HEK293 (cell line): Measurements from ENCODE around the gene CACNA1C.

Experiments used
- CTCF ChIA-PET: fragments of 350-600 bp; formaldehyde crosslinking; extraction: SDS; loops from one replicate; lab custom pipeline; 2021; ENCODE audit warnings: antibody characterized with exemption; lab: Yijun Ruan, JAX
- POLR2A ChIA-PET: fragments of 300-600 bp; formaldehyde crosslinking; extraction: SDS; loops from one replicate; lab custom pipeline; 2020; ENCODE audit warnings: antibody characterized with exemption, inconsistent platforms; lab: Yijun Ruan, JAX
- H3K27ac ChIP-seq: fragments of 200-500 bp; sonication (Bioruptor generic); 2 replicates; pipeline ENCODE4 v1.5.1; 2014; ENCODE audit warnings: low read depth, low read length, control low read depth, inconsistent platforms; ENCODE audit errors: extremely low read depth
- H3K36me3 ChIP-seq, 2 experiments: fragments of 200-500 bp in 1 of 2; sonication (Bioruptor generic) in 1 of 2; 1 replicate in 1 of 2; 2 replicates in 1 of 2; pipeline ENCODE4 v1.5.1; 2014 to 2017; ENCODE audit warnings: inconsistent platforms in 2 of 2, low read length in 2 of 2; ENCODE audit not compliant: control insufficient read depth in 2 of 2, insufficient read depth in 1 of 2
- H3K4me1 ChIP-seq: fragments of 200-500 bp; sonication (Bioruptor generic); 2 replicates; pipeline ENCODE4 v1.5.1; 2014; ENCODE audit warnings: mild to moderate bottlenecking, low read length, inconsistent platforms; ENCODE audit not compliant: control insufficient read depth, insufficient read depth
- H3K4me3 ChIP-seq: 2 replicates; pipeline ENCODE4 v1.5.1; 2011; ENCODE audit warnings: low read depth, mild to moderate bottlenecking, control low read depth, low read length, moderate library complexity
- H3K9me3 ChIP-seq: fragments of 200-500 bp; sonication (Bioruptor generic); 2 replicates; pipeline ENCODE4 v1.5.1; 2014; ENCODE audit warnings: low read depth, low read length, inconsistent platforms; ENCODE audit not compliant: control insufficient read depth, insufficient read depth
- BCL11A ChIP-seq: fragments of 450-650 bp; formaldehyde crosslinking; IDR thresholded peaks from 2 replicates; pipeline ENCODE4 v1.5.1; 2016; ENCODE audit warnings: low read depth, missing biosample characterization, missing genetic modification characterization
- EGR2 ChIP-seq: fragments of 450-650 bp; formaldehyde crosslinking; IDR thresholded peaks from 2 replicates; pipeline ENCODE4 v1.5.1; 2016; ENCODE audit warnings: low read depth, missing biosample characterization, missing genetic modification characterization
- GLI2 ChIP-seq: fragments of 450-650 bp; formaldehyde crosslinking; IDR thresholded peaks from 2 replicates; pipeline ENCODE4; 2017; ENCODE audit warnings: missing biosample characterization, missing genetic modification characterization, low read depth, borderline replicate concordance
- GLI4 ChIP-seq: fragments of 450-650 bp; formaldehyde crosslinking; IDR thresholded peaks from 2 replicates; pipeline ENCODE4 v1.5.1; 2016; ENCODE audit warnings: missing biosample characterization, missing genetic modification characterization
- GLIS2 ChIP-seq: fragments of 450-650 bp; formaldehyde crosslinking; IDR thresholded peaks from 2 replicates; pipeline ENCODE4 v1.5.1; 2016; ENCODE audit warnings: missing biosample characterization, missing genetic modification characterization
- KLF10 ChIP-seq: fragments of 450-650 bp; IDR thresholded peaks from 2 replicates; pipeline ENCODE4 v1.5.1; 2018; ENCODE audit warnings: missing biosample characterization, mild to moderate bottlenecking, missing genetic modification characterization
- OVOL3 ChIP-seq: fragments of 450-650 bp; formaldehyde crosslinking; IDR thresholded peaks from 2 replicates; pipeline ENCODE4 v1.5.1; 2016; ENCODE audit warnings: missing biosample characterization, missing genetic modification characterization
- SCRT2 ChIP-seq: fragments of 450-650 bp; formaldehyde crosslinking; IDR thresholded peaks from 2 replicates; pipeline ENCODE4 v1.5.1; 2016; ENCODE audit warnings: missing biosample characterization, missing genetic modification characterization
- TRIM28 ChIP-seq: IDR thresholded peaks from 2 replicates; pipeline ENCODE4 v1.6.1; 2011; ENCODE audit warnings: low read length, control low read depth, borderline replicate concordance
- WT1 ChIP-seq: fragments of 450-650 bp; formaldehyde crosslinking; IDR thresholded peaks from 2 replicates; pipeline ENCODE4 v1.5.1; 2016; ENCODE audit warnings: missing biosample characterization, missing genetic modification characterization
- ZBTB21 ChIP-seq: fragments of 450-650 bp; formaldehyde crosslinking; IDR thresholded peaks from 2 replicates; pipeline ENCODE4 v1.5.1; 2017; ENCODE audit warnings: missing biosample characterization, missing genetic modification characterization
- ZIC2 ChIP-seq: fragments of 450-650 bp; formaldehyde crosslinking; IDR thresholded peaks from 2 replicates; pipeline ENCODE4 v1.5.1; 2016; ENCODE audit warnings: missing biosample characterization, missing genetic modification characterization
- ZNF121 ChIP-seq: fragments of 450-650 bp; formaldehyde crosslinking; IDR thresholded peaks from 2 replicates; pipeline ENCODE4 v1.5.1; 2016; ENCODE audit warnings: missing biosample characterization, missing genetic modification characterization
- ZNF157 ChIP-seq: fragments of 450-650 bp; formaldehyde crosslinking; IDR thresholded peaks from 2 replicates; pipeline ENCODE4 v1.5.1; 2016; ENCODE audit warnings: missing biosample characterization, missing genetic modification characterization
- ZNF175 ChIP-seq: fragments of 450-650 bp; formaldehyde crosslinking; IDR thresholded peaks from 2 replicates; pipeline ENCODE4 v1.5.1; 2016; ENCODE audit warnings: missing biosample characterization, missing genetic modification characterization
- ZNF184 ChIP-seq: fragments of 450-650 bp; IDR thresholded peaks from 2 replicates; pipeline ENCODE4 v1.5.1; 2018; ENCODE audit warnings: missing biosample characterization, mild to moderate bottlenecking, missing genetic modification characterization
- ZNF24 ChIP-seq: fragments of 450-650 bp; formaldehyde crosslinking; IDR thresholded peaks from 2 replicates; pipeline ENCODE4 v1.5.1; 2016; ENCODE audit warnings: missing biosample characterization, missing genetic modification characterization
- ZNF248 ChIP-seq: fragments of 450-650 bp; formaldehyde crosslinking; IDR thresholded peaks from 2 replicates; pipeline ENCODE4 v1.5.1; 2017; ENCODE audit warnings: missing biosample characterization, missing genetic modification characterization
- ZNF302 ChIP-seq: fragments of 450-650 bp; formaldehyde crosslinking; IDR thresholded peaks from 2 replicates; pipeline ENCODE4 v1.5.1; 2016; ENCODE audit warnings: missing biosample characterization, missing genetic modification characterization, low read depth
- ZNF311 ChIP-seq: fragments of 450-650 bp; formaldehyde crosslinking; IDR thresholded peaks from 2 replicates; pipeline ENCODE4 v1.5.1; 2017; ENCODE audit warnings: missing biosample characterization, missing genetic modification characterization, borderline replicate concordance
- ZNF394 ChIP-seq: fragments of 450-650 bp; formaldehyde crosslinking; IDR thresholded peaks from 2 replicates; pipeline ENCODE4 v1.5.1; 2016; ENCODE audit warnings: missing biosample characterization, missing genetic modification characterization, mild to moderate bottlenecking, moderate library complexity, borderline replicate concordance
- ZNF473 ChIP-seq: fragments of 450-650 bp; formaldehyde crosslinking; IDR thresholded peaks from 2 replicates; pipeline ENCODE4 v1.5.1; 2017; ENCODE audit warnings: missing biosample characterization, missing genetic modification characterization
- ZNF510 ChIP-seq: fragments of 450-650 bp; formaldehyde crosslinking; IDR thresholded peaks from 2 replicates; pipeline ENCODE4 v1.5.1; 2018; ENCODE audit warnings: mild to moderate bottlenecking, missing genetic modification characterization, missing biosample characterization; ENCODE audit not compliant: insufficient replicate concordance
- ZNF623 ChIP-seq: fragments of 450-650 bp; formaldehyde crosslinking; IDR thresholded peaks from 2 replicates; pipeline ENCODE4 v1.5.1; 2016; ENCODE audit warnings: missing biosample characterization, missing genetic modification characterization
- ZNF658 ChIP-seq: fragments of 450-650 bp; formaldehyde crosslinking; IDR thresholded peaks from 2 replicates; pipeline ENCODE4; 2016; ENCODE audit warnings: missing biosample characterization, missing genetic modification characterization
- ZNF670 ChIP-seq: fragments of 450-650 bp; formaldehyde crosslinking; IDR thresholded peaks from 2 replicates; pipeline ENCODE4 v1.5.1; 2016; ENCODE audit warnings: missing biosample characterization, missing genetic modification characterization, low read depth
- ZNF747 ChIP-seq: fragments of 450-650 bp; formaldehyde crosslinking; IDR thresholded peaks from 2 replicates; pipeline ENCODE4 v1.5.1; 2016; ENCODE audit warnings: missing biosample characterization, missing genetic modification characterization
- ZNF785 ChIP-seq: fragments of 450-650 bp; formaldehyde crosslinking; IDR thresholded peaks from 2 replicates; pipeline ENCODE4 v1.5.1; 2016; ENCODE audit warnings: missing biosample characterization, missing genetic modification characterization
- ZNF830 ChIP-seq: fragments of 450-650 bp; IDR thresholded peaks from 2 replicates; pipeline ENCODE4 v1.5.0; 2018; ENCODE audit warnings: missing biosample characterization, missing genetic modification characterization, low read depth, mild to moderate bottlenecking, moderate library complexity
- TF ChIP-seq, protein P1 (sequence below): fragments of 450-650 bp; formaldehyde crosslinking; IDR thresholded peaks from 2 replicates; pipeline ENCODE4 v1.5.1; 2016; ENCODE audit warnings: missing biosample characterization, missing genetic modification characterization, borderline replicate concordance
- TF ChIP-seq, protein P2 (sequence below): fragments of 450-650 bp; formaldehyde crosslinking; IDR thresholded peaks from 2 replicates; pipeline ENCODE4 v1.5.1; 2017; ENCODE audit warnings: missing biosample characterization, missing genetic modification characterization
- TF ChIP-seq, protein P3 (sequence below): sonication (generic); formaldehyde crosslinking; IDR thresholded peaks from 2 replicates; pipeline ENCODE4 v1.8.1; 2022; ENCODE audit warnings: mild to moderate bottlenecking, moderate library complexity, missing genetic modification reagents
- TF ChIP-seq, protein P4 (sequence below): fragments of 450-650 bp; formaldehyde crosslinking; IDR thresholded peaks from 2 replicates; pipeline ENCODE4 v1.5.1; 2017; ENCODE audit warnings: missing biosample characterization, missing genetic modification characterization

The CACNA1C gene

DNA sequence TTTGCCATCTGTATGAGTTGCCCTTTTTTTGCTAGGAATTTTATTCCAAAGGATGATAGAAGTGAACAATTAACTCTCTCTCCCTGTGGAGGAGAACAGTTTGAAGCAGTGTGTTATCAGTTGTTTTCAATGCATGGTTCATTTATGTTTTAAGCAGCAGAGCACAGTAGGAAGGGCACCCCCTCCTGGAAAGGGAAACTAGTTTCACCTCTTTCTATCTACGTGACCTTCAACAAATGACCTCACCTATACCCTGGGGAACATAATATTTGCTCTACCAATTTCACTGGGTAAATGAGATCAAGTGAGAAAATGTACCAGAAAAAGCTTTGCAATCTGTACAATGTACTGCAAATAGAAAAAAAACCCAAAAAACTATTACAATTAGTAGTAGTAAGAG lies 43.2 kb upstream of the CACNA1C start:
- ChIA-PET CTCF (interaction anchor here (0.5 to 2.9 kb wide), 4 partner anchors 13 to 351 kb away, joined by 3 to 12 read pairs (median 4); no protein-coding TSS in a partner anchor), POLR2A (no interaction called here)
- no peaks in the 10 kb centered on the region for H3K36me3 ChIP-seq
- TF ChIP-seq ZNF175 (tag by site-specific recombination), result no peak
- no peak for TF ChIP-seq ZNF394 (tag by site-specific recombination)
- no peak for TF ChIP-seq ZNF670
- TF ChIP-seq, protein P1, sequence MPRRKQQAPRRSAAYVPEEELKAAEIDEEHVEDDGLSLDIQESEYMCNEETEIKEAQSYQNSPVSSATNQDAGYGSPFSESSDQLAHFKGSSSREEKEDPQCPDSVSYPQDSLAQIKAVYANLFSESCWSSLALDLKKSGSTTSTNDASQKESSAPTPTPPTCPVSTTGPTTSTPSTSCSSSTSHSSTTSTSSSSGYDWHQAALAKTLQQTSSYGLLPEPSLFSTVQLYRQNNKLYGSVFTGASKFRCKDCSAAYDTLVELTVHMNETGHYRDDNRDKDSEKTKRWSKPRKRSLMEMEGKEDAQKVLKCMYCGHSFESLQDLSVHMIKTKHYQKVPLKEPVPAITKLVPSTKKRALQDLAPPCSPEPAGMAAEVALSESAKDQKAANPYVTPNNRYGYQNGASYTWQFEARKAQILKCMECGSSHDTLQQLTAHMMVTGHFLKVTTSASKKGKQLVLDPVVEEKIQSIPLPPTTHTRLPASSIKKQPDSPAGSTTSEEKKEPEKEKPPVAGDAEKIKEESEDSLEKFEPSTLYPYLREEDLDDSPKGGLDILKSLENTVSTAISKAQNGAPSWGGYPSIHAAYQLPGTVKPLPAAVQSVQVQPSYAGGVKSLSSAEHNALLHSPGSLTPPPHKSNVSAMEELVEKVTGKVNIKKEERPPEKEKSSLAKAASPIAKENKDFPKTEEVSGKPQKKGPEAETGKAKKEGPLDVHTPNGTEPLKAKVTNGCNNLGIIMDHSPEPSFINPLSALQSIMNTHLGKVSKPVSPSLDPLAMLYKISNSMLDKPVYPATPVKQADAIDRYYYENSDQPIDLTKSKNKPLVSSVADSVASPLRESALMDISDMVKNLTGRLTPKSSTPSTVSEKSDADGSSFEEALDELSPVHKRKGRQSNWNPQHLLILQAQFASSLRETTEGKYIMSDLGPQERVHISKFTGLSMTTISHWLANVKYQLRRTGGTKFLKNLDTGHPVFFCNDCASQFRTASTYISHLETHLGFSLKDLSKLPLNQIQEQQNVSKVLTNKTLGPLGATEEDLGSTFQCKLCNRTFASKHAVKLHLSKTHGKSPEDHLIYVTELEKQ (tag by site-specific recombination), result no peak
- no peak for TF ChIP-seq ZNF510
- TF ChIP-seq ZNF830 (tag by site-specific recombination), result no peak
- TF ChIP-seq GLI2 (tag by site-specific recombination), result no peak
- TF ChIP-seq KLF10 (tag by site-specific recombination), result no peak
- TF ChIP-seq GLI4 (tag by site-specific recombination), result no peak
- no peak for TF ChIP-seq ZNF311 (tag by site-specific recombination)
- peak; percentile 60; the same call in 1 of the 2 replicates for TF ChIP-seq ZNF24 (tag by site-specific recombination)
- TF ChIP-seq ZNF121 (tag by site-specific recombination), result no peak
- TF ChIP-seq EGR2 (tag by site-specific recombination), result no peak
- no peak for TF ChIP-seq SCRT2 (tag by site-specific recombination)
- no peak for TF ChIP-seq ZNF623
- 0 out of 2 replicates have a peak, but pooled peaks have one; percentile 24 for TF ChIP-seq ZBTB21
- no peak for TF ChIP-seq WT1 (tag by site-specific recombination)
- no peak for TF ChIP-seq ZNF747 (tag by site-specific recombination)
- no peak for TF ChIP-seq BCL11A (tag by site-specific recombination)
- no peak for TF ChIP-seq GLIS2 (tag by site-specific recombination)
- no peak for TF ChIP-seq ZNF184
- TF ChIP-seq, protein P2, sequence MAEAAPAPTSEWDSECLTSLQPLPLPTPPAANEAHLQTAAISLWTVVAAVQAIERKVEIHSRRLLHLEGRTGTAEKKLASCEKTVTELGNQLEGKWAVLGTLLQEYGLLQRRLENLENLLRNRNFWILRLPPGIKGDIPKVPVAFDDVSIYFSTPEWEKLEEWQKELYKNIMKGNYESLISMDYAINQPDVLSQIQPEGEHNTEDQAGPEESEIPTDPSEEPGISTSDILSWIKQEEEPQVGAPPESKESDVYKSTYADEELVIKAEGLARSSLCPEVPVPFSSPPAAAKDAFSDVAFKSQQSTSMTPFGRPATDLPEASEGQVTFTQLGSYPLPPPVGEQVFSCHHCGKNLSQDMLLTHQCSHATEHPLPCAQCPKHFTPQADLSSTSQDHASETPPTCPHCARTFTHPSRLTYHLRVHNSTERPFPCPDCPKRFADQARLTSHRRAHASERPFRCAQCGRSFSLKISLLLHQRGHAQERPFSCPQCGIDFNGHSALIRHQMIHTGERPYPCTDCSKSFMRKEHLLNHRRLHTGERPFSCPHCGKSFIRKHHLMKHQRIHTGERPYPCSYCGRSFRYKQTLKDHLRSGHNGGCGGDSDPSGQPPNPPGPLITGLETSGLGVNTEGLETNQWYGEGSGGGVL (tag by site-specific recombination), result no peak
- peak; percentile 95 for TF ChIP-seq ZIC2 (tag by site-specific recombination)
- 0 out of 2 replicates have a peak, but pooled peaks have one; percentile 29 for TF ChIP-seq TRIM28
- no peak for TF ChIP-seq ZNF473
- no peak for TF ChIP-seq ZNF302 (tag by site-specific recombination)
- no peak for TF ChIP-seq ZNF785
- TF ChIP-seq OVOL3 (tag by site-specific recombination), result no peak
- no peak for TF ChIP-seq ZNF248
- TF ChIP-seq, protein P3, sequence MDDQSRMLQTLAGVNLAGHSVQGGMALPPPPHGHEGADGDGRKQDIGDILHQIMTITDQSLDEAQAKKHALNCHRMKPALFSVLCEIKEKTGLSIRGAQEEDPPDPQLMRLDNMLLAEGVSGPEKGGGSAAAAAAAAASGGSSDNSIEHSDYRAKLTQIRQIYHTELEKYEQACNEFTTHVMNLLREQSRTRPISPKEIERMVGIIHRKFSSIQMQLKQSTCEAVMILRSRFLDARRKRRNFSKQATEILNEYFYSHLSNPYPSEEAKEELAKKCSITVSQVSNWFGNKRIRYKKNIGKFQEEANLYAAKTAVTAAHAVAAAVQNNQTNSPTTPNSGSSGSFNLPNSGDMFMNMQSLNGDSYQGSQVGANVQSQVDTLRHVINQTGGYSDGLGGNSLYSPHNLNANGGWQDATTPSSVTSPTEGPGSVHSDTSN, result no peak
- TF ChIP-seq ZNF157 (tag by site-specific recombination), result no peak
- TF ChIP-seq, protein P4, sequence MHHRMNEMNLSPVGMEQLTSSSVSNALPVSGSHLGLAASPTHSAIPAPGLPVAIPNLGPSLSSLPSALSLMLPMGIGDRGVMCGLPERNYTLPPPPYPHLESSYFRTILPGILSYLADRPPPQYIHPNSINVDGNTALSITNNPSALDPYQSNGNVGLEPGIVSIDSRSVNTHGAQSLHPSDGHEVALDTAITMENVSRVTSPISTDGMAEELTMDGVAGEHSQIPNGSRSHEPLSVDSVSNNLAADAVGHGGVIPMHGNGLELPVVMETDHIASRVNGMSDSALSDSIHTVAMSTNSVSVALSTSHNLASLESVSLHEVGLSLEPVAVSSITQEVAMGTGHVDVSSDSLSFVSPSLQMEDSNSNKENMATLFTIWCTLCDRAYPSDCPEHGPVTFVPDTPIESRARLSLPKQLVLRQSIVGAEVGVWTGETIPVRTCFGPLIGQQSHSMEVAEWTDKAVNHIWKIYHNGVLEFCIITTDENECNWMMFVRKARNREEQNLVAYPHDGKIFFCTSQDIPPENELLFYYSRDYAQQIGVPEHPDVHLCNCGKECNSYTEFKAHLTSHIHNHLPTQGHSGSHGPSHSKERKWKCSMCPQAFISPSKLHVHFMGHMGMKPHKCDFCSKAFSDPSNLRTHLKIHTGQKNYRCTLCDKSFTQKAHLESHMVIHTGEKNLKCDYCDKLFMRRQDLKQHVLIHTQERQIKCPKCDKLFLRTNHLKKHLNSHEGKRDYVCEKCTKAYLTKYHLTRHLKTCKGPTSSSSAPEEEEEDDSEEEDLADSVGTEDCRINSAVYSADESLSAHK, result no peak
- TF ChIP-seq ZNF658, result no peak

More for the DNA sequence above, 43.2 kb upstream of the CACNA1C start:
- Histone ChIP-seq H3K4me1 (peaks cover 2% of the 10 kb centered on the region; the same call in 1 of the 2 replicates), H3K27ac (no peak overlapping the region), H3K9me3 (no peaks in the 10 kb centered on the region), H3K4me3 (no peak overlapping the region)
